Measurements from ENCODE around the gene ATP4B. TPM values are rescaled to one million over a fixed set of nuclear protein-coding genes. Genes with fewer than 3 reads are reported as not detected.

ATP4B gene
- total RNA-seq, 1 experiment from 2014 or later, result not detected

DNA sequence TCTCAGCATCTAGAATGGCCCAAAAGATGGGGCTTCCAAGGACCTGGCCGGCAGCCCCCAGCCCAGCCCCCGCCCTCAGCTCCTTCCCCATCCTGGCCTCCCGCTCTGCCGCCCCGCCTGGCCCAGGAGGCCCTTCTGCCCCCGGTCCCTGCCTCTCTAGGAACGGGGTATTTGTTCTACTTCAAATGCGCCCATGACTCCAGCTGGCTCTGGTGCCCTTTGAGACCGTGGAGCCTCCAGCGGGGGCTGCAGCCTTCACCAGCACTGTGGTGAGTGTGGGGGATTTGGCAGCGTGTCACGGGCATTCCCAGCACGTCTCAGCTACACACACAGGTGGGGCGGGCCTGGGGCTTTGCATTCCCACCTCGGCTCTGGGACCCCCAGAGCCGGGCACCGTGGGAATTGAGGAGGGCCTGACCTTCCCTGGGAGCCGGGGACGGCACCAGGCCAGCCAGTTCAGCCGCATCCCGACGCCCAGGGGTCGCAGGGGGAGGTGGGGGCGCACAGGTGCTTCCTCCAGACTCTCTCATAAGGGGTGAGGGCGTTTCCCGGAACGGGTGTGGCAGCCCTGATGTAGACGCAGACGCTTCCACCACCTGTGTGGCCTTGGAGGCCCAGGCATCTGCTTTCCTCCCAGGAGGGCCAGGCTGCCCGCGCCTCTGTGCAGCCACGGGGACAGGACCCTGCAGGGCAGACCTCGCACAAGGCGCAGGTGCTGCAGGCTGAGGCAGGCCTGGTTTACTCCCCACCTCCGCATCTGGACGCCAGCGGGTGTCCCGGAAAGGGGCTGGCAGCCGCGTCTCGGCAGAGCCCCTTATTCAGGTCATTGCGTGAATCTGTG, 947 bp downstream of the ATP4B start:
- no peak for DNase-seq (ENCODE audit: low spot score)

DNA sequence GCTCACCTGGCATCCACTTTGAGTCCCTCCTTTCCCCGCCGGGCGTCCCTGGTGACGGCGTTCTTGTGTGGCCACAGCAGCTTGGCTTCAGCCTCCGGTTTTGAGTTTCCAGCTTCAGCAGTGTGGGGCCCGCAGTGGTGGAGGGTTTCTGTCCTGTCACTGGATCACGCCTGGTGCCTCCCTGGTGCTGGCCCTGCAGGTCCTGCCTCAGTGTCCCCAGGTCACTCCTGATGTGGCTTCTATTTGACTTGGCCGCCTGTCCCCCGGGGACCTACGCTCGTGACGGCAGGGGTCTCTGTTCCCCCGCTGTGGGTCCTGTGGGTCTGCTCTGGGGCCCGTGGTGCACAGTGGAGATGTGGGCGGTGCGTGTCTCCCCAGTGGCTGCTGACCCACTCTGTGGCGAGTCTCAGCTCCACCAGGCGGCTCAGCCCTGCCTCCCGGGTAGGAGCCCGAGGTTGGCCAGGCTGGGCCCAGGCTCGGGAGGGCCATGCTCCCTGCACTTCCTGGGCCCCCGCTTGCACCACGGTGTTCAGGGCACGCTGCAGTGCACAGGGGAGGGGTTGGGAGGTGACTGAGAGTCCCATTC, 1.9 kb downstream of the ATP4B start:
- no peak for DNase-seq (ENCODE audit: low spot score)

DNA sequence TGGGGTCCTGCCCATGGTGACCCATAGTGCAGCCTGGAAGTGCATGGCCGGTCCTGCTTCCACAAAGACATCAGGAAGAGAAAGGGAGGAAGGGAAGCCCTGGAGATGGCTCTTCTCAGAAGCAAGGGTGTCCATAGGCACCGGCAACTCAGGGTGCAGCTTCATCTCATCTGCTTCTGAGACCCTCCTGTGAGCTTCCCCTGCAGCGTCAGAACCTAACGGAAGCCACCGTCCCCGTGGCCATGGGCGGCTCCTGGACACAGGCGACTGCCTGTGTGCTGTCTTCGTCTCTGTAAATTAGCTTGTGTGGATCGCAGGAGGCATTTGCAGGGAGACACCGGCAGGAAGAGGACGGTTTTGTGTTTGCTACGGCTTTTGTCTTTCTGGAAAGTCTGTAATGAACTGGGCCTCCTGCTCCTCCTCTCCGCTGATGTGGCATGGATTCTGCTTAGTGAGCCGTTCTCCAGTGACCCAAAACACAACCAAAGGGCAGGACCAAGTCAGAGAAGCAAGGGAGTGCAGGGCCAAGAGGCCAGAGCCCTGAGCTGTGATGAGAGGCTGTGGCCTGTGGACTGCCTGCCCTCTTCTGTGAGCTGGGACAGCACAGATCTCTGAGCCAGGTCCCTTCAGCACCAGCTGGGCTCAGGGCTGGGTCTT, 2.5 kb downstream of the ATP4B start:
- DNase-seq (ENCODE audit: low spot score), result no peak

DNA sequence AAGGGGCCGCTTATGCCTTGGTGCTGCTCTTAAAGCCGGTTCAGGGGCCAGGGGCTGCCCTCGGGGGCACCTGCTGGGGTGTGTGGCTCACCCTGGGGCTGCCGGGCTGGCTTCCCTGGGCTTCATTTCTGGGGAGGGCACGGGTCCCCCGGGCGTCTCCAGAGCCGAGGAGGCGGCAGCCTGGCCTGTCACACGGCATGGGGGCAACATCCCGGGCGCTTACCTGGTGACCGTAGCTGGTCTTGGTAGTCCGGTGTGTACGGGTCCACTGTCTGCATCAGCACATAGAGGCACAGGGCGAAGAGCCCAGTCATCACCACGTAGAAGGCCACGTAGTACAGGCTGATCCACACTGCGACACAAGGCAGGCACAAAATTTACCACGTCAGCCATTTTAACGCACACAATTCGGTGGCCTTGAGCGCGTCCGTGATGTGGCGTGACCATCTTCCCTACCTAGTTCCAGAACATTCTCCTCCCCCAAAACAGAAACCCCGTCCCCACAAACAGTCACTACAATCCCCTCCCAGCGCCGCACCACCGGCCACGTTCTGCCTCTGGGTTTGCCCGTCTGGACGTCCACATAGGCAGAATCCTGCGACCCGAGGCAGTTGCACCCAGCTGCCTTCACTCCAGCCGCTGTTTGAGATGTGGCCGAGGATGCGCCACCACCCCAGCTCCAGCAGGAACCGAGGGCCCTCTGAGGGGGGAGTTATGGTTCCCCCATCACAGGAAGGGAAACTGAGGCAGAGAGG, 3.2 kb downstream of the ATP4B start:
- DNase-seq (ENCODE audit: low spot score), result no peak

DNA sequence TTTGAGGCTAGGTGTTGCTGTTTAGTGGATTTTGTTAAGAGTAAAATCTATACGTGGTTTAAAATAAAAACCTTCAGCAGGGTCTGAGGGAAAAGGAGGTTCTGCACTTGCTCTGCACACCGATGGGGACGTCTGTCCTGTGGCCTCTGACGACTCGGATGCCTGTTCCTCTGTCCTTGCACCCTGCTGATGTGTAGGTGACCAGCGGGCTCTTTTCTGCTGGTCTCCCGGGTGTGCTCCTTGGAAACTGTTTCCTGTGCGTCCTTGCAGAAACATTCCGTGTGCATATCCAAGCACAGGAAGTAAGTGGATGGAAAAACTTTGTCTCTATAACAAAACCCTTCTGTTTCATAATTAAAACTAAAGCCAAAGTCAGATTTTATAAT, 3.8 kb downstream of the ATP4B start:
- no peak for DNase-seq (ENCODE audit: low spot score)

DNA sequence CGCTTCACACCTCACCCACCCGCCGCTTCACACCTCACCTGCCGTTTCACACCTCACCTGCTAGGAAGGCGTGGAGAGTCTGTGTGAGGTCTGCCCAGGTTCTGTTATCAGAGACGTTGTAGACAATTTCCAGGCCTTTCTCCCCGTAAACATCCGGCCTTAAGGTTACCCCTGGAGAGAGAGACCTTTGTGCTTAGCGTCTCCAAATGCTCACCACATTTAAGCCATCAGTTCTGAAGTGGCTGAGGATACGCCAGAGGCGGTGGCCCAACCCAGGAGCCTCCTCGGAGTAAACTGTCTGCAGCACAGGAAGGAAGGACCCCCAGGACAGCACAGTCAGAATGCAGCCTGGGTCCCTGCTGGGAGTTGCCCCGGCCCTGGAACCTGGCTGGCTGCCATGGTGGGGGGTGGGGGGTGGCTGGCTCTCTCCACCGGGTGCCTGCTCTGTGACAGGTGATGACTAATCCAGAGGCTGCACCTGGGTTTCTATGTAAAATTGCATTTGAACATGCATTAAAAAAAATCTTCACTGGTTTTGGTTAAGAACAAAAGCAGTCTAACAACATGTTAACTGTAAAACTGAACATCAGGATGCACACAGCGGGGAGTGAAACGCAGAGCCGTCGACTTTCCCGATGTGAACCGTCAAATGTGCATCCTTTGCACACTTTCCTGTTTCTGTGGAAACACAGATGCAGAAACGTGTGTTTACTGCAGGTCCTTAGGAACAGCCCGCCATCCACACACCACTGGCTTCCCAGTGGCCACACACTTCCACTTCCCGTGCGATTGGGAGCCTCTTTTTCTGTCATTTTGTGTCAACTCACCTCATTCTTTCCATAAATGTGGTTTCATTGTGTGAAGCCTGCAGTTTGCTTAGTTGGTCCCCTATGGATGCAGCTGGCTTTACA, 4.5 kb downstream of the ATP4B start:
- DNase-seq (ENCODE audit: low spot score), result no peak

DNA sequence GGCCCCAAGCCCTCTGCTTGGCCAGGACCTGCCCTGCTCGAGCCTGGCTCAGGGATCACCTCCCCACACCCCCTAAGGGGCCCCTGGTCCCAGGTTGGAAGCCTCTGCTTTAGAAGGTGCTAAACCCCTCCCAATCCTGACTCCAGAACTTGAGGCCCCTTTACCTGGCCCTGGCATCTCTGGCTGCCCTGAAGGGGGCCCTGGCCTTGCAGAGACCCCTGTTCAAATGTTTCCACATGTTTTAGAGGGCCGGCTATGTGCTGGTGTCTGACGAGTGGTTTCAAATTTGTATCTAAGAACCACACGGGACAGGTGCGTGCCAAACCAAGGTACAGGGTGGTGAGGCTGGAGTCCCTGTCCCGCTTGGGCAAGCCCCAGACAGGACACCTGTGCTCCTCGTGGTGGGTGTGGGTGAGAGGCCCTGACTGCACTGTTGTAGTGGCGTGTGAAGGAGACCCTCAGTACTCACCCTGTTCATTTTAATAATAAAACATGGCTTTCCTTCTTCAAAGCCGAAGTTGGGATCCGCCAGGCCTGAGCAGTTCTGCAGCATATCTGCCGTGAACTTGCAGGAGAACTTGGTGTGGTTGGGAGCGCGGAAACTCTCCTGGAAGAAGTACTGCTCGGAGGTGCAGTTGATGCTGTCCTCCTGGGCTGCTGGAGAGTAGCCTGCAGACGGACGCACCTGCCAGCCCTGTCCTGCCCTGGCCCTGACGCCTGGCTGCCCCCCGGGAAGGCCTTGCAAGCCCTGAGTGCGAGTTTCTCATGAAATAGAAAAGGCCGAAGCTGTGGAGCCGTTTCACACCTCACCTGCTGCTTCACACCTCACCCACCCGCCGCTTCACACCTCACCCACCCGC, 5.4 kb downstream of the ATP4B start:
- no peak for DNase-seq (ENCODE audit: low spot score)

DNA sequence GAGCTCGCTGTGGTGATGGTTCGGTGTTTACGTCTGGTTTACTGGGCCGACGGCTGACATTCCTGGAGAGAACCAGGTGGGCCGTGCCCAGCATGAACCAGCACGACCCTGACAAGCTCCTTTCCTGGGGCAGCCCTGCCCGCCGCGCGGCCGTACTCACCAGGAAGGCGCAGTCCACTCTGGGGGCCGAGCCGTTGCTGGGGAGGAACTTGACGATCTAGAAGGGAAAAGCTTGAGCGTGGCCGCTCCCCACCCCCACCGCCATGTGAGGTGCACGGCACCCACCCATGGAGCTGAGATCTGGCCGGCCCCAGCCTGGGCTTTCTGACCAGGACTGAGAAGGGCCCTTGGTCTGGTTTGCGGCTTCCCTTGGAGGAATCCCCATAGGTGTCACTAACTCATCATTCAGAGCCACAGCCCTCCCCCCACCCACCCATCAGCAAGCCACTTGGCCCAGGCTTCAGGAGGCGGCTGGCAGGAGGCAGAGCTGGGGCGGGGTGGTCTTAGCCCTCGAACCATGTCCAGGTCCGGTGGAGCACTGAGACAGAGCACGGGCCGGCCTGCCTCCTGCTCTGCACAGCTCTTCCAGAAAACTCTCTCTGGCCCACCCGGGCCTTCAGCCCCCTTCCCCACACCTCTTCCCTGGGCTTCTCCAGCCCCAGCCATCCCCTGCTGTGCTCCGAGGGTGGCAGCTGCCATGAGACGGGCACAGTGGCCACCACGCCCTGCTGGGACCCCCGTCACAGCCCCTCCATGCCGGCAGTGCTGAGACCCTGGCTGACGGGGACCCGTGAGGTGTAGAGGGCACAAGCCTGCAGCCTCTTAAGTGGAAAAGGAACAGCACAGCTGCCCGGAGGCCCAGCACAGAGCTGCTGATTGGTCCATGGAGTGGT, 6.2 kb downstream of the ATP4B start:
- DNase-seq (ENCODE audit: low spot score), result no peak

DNA sequence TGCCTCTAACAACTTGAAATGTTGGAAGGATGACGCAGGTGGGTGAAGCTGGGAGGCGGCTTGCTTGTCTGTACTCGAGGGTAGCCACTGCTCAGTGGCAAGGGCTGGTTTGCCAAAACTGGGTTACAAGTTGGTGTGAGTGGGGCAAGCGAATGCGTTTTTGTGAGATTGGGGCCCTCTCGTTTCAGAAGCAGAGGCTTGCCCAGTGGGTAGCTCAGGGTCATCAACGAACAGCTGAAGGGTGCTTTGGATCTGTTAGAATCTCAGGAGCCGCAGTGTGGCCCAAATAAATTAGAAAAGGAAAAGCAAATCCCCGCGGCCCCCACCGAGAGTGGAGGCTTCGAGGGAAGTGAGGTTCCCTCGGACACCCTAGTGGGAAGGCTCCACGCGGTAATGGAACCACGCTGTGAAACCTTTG, 7.3 kb downstream of the ATP4B start:
- no peak for DNase-seq (ENCODE audit: low spot score)

DNA sequence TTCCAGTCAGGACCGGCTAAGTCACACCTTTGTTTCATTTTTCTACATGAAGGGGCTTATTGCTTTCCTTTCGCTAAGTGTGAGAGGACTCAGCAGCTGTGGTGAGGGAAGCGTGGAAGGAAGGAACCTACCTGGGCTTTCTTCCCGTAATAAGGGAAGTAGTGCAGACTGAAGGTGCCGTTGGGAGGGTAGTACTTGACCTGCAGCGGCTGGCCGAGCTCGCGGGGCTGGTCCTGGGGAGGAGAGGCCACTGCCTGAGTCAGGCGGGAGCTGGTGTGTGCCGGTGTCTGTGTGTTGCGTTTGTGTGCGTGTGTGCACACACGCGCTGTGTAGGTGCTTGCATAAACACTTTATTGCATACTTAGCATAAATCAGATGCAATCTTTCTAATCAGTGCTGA, 7.7 kb downstream of the ATP4B start:
- DNase-seq (ENCODE audit: low spot score), result no peak

DNA sequence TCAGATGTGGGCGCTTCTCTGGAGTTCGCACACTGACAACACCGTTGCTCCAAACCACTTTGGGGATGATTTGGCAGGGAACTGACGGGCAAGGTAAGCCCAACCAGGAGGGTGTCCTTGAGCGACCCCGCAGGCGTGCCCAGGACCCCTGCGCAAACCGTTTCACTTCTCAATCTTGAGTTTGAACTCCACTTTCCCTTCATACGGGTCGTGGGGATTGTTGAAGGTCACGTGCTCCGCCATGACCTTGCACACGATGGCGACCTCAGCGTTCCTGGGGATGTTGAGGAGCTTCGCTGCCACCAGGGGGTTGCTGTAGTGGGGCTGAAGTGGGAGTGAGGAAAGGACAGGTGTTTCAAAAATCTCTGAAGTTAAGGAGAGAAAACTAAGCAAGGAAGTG, 8.8 kb downstream of the ATP4B start:
- DNase-seq (ENCODE audit: low spot score), result no peak

DNA sequence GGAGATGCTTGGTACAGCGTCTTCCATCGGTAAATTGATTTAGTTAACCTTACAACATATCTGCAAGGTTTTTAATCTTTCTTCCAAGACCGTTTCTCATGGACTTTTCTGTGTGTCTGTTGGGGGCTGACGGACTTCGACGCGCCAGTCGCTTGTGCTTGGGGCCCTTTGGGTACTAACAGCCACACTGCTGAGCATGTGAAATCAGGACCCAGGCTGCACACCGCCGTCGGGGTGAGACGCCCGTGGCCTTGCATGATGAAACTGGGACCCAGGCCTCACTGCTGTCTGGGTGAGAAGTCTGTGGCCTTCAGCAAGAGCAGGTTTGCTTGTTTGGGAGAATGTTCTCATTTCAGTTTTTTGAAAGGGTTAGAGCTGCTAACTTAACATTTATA, 9.8 kb downstream of the ATP4B start:
- no peak for DNase-seq (ENCODE audit: low spot score)

DNA sequence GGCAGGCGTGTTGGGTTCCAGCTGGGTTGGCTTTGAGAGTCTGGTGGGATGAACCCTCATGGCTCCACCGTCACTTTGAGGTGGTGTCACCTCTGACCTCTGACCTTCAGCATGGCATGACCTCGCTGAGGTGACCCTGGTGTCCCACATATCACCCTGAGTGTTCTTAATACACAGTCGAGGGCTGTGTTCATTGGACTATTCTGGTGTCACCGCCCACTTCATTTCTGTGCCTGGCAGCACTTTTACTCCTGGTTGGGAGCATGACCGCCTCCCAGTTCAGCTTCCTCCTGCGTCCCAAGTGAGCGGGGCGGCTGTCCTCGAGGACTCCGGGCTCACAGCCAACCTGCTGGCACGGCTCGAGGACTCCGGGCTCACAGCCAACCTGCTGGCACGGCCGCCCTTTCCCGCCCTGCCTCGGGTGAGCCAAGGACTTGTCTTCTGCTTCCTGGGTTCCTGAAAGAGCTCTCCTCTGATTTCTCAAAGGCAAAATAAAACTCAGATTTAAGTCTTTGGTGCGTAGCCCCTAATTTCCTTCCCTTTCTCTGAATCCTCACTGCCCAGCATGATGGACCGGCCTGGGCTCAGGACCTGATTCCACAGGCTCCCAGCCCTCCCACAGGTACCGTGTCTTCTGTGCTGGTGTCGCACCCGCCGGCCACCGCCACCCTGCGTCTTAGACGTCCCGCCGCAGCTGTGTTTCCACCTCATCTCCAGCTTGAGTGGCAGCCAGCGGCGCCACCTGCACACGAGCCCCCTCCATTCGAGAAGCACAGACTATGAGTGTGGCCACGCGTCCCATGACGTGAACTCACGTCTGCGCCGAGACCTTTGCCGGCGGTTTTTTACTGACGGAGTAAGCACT, 10.4 kb downstream of the ATP4B start:
- peak; percentile 96 for DNase-seq (ENCODE audit: low spot score)

DNA sequence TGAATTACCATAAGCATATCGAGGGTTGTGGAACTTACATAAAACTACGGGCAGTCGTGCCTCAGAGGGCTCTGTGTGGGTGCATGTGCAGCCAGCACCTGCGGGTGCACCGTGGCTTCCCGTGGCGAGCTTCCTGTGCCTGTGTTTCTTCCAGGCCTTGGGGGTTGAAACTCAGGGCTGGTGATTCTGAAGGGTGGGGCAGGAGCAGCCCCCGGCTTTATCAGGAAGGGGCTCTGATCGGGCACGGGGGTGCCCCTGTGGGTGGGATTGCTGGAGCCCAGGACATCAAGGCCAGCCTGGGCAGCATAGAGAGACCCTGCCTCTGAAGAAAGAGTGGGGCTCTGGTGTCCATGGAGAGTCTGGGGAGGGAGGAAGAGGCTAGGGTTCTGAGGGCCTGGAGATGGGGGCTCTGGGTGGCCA, 11.1 kb downstream of the ATP4B start:
- no peak for DNase-seq (ENCODE audit: low spot score)

DNA sequence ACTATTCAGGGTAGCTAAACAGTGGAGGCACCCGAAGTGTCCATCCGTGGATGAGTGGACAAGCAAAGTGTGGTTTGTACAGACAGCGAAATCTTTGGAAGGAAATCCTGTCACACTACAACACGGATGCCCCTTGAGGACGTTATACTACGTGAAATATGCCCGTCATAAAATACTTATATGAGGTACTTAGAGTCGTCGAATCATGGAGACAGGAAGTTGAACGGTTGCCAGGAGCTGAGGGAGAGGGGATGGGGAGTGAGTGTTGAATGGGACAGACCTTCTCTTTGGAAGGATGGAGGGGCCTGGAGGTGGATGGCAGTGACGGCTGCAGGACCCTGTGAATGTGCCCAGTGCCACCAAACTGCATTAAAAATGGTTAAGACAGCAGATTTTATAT, 11.6 kb downstream of the ATP4B start:
- peak; percentile 24 for DNase-seq (ENCODE audit: low spot score)

DNA sequence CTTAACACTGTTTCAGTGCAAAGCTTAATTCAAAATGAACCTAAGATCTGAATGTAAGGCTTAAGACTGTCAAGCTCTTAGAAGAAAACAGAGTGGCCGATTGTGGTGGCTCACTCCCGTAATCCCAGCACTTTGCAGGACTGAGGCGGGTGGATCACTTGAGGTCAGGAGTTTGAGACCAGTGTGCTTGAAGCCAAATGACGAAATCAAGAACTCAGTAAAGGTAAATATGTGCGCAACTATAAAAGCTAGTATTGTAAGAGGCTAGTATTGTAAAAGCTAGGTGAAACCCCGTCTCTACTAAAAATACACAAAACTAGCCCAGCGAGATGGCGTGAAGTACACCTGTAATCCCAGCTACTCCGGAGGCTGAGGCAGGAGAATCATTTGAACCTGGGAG, 12.7 kb downstream of the ATP4B start:
- no peak for DNase-seq (ENCODE audit: low spot score)

DNA sequence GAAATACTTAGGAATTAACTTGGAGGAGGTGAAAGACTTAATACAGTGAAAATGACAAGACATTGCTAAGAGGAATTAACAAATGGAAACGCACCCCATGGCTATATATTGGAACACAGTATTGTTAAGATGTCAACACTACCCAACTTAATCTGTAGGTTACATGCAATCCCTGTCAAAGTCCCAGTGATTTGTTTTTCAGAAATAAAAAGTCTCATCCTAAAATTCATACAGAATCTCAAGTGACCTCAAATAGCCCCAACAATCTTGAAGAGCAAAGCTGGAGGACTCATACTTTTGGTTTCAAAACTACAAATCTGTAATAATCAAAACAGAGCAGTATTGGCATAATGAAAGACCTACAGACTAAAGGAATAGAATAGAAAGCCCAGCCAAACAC, 13.2 kb downstream of the ATP4B start:
- no peak for DNase-seq (ENCODE audit: low spot score)

DNA sequence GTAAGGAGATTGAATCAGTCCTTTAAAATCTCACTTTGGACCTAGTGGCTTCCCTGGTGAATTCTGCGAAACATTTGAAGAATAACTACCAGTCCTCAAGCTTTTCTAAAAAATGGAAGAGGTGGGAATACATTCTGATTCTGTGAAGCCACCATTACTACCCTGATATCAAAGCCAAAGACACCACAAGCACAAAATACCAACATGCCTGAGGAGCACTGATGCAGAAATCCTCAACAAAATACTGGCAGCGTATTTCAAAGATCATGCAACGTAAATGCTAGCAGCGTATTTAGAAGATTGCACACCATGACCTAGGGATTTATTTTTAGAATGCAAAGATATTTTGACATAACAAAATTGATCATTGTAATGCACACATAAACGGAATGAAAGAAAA, 14.4 kb downstream of the ATP4B start:
- DNase-seq (ENCODE audit: low spot score), result no peak
